ENCODE data around the gene LRRC10B.

LRRC10B gene

DNA sequence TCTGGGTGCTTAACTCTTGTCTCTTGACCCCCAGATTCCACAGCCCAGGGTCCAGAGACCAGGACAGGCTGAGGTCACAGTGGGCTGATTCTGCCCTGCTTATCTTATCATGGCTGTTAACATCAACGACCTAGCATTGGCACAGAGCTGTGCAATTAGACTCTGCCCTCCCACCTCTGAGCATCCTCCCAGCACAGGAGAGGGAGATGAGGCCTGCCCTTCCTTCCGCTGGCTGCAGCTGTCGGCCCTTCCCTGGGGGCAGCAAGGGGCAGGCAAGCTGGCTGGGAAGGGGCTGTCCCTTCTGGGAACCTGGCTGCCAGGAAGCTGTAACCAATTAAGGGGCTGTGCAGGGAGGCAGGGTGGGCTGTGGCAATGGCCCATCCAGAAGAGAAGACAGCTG is 22.5 kb downstream of the LRRC10B start:
- no peak for DNase-seq (ENCODE audit: low read depth in 2 of 2)

DNA sequence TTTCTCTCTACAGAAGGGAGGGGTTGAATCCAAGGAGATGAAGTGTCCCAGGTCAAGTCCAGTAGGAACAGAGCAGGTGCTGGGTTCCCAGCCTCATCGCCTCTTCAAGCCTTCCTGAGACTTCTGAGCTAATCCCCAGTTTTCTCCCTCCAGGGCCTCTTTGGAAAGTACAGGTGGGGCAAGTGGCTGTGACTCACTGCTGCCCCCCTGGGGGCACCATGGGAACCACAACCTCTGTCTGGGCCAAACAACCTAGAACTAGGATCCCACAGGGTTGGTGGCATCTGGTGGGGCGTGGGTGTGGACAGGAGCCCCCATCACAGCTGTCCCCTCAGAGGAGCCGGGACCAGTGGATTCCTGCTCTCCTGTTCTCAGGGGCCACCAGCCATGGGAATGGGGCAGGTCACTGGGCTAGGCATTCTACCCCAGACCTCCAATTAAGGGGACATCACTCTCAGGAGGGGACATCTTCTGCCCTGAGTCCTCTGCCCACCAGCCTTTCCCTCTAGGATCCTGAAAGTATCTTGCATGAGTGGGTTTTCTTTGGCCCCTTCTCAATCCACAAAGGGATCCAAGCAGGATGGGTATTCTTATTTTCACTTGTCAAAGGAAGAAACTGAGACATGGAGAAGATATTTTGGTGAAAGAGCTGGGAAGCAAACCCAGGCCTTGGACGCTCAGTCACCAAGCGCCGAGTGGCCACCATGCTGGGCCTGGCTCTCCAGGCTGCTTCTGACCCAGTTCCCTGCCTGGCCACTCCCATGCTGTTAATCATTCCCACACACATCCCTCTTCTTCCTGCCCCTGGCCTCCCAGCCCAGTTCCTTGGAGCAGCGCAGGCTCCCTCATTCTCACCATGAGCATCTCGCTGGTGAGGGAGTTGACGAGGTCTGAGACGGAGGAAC is 23.8 kb downstream of the LRRC10B start:
- DNase-seq (ENCODE audit: low read depth in 2 of 2) = peak in 1 of 2 donors; percentile 25

DNA sequence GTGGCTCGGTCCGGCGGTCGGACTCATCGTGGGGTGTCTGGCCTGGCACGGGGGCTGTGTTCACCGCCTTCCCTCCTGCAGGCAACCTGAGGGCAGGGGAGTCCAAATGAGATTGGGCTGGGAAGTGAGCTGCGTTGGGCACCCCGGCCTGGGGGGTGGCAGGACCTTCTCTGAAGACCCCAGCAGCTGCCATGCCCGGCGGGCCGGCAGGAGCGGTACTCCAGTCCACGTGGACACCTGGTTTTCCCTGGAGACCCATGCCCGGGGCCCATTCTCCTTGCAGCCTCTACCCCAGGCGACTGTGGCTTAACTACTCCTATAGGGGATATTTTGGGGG is 24.5 kb downstream of the LRRC10B start:
- no peak for DNase-seq (ENCODE audit: low read depth in 2 of 2)

DNA sequence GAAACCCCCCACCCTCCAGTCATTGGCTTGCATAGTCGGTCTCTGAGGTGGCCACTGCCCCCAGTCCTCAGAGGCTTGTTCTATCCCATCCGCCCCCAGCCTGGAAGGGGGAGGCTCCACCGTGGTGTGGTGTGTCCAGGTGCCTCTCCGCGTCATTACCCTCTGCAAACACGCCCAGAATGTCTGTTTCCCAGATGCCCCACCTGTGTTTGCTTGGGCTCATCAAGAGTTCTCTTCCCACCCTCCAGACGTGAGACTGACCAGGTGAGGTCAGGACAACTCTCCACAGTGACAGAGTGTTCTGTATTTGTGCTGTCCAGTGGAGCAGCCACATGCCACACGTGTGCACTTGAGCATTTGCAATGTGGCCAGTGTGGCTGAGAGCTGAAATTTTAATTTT is 24.9 kb downstream of the LRRC10B start:
- no peak for DNase-seq (ENCODE audit: low read depth in 2 of 2)

DNA sequence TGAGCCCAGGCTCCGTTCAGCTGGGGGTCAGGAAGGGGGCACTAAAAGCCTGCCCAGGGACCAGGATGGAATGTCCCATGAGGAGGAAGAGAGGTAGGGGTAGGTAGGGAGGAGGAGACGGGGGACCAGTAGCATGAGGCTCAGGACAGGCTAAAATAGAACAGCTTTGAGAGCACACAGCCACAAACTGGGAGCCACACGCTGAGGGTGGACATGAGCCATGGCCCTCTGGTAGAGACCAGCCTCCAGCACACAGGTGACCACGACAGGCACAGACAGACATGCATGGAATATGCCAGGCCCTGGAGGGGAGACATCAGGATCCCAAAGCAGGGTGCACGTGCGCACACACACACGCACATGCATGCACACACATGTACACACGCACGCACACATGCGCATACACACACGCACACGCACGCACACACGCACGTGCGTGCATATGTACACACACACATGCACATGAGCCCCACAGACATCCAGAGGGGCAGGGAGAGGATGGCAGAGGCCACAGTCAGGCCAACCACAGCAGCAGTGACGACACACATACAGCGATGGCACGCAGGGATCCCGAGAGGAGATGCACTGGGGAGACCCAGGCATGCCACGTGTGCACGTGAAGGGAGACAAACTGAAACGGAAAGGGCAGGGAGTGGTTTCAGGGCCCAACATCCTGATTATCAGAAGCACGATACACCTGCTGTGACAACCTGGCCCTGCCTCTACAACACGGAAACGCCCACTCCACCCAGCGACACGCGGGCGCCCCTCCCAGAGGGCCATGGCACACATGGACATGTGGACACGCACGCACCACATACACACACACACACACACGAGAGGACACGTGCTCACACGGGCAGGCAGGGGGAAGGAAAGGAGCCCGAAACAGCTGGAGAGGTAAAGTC is 25.7 kb downstream of the LRRC10B start:
- DNase-seq (ENCODE audit: low read depth in 2 of 2) = no peak

DNA sequence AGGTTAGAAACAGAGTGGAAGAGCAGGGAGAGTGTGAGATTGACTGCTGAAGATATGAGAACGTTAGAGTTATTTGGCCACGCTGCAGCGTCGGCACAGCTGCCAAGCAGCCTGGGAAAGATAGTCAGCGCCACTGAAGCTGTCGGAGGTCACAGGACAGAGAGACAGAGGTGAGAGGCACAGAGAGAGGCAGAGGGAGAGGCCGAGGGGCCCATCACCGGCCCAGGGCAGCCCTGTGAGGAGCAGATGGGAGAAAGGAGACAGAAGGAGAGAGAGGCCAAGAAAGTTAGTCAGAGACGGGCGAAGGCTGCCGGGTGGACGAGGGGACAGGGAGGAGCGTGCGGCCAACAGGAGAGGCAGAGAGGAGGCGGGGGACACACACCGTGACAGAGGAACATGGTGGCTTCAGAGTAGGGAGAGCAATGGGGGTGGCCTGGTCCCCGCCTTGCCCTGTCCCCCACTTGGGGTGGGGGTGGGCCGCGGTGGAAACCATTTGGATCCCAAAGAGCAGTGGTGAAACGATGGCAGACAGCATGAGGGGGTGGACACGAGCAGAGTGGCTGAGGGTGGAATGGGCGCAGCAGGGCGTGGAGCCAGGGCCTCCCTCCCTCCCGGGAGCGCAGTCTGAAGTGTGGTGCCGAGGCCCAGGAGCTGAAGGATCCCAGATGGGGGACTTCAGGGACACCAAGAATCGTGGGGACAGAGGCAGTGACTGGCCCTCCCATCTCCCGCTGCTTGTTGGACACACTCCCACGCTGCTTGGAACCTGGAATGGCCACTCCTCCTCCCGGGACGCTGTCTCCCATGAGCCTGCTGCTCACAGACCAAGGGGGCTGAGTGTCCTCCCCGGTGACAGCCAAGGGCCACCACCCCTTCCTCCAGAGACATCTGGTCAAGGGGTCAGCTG is 26.6 kb downstream of the LRRC10B start:
- DNase-seq (ENCODE audit: low read depth in 2 of 2) = no peak

DNA sequence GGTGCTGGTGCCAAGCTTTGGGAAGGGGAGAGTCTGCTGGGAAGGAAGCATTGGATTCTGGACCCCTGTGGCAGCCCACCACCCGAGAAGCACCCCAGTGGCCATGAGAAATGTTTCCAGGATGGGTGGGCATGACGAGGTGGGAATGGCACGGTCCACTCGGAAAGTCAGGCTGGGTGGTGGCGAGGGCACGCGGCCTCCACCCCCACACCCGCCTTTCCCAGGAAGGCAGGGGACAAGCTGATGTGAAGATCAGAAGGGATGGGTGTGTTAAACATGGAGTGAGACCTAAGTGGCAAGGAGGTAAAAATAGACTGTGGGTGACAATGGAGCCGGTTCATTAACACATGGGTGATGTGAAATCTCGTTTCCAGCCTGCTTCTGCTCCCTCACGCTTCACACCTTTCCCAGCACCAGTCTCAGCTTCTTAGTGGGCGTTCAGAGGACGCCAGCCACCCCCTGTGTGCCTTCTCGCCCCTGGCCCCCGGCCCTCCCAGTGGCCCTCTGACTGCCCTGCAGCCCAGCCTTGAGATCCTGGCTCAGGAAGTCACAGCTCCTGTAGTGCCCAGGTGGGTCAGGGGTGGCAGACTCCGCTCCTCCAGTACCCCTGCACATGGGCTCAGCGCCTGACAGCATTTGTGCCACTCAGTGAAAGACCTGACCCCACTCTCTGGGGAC is 27.6 kb downstream of the LRRC10B start:
- no peak for DNase-seq (ENCODE audit: low read depth in 2 of 2)

DNA sequence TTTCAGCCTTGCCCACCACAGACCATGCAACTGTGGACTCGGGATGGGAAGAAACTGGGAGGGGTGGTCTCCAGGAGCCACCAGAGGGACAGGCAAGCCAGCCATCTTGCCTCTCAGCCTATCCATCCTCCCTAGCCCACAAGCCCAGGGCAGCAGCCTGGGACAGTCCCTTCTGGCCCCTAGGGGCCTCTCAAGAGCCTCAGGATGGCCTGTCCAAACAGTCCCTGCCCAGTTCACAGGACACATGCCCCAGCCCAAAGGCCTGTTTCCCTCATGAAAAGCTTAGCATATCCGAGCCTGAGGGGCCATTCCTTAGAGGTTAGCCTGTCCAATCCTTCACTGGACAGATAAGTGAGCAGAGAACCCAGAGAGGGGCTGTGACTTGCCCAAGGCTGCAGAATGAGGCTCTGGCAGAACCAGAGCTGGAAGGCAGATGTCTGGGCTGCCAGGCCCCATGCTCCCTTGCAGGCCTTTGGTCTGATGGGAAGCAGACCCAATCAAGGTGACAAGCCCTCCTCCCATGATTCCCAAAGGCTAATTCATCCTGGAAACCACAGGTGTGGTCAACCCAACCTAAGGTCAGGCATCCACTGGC is 28.2 kb downstream of the LRRC10B start:
- no peak for DNase-seq (ENCODE audit: low read depth in 2 of 2)

DNA sequence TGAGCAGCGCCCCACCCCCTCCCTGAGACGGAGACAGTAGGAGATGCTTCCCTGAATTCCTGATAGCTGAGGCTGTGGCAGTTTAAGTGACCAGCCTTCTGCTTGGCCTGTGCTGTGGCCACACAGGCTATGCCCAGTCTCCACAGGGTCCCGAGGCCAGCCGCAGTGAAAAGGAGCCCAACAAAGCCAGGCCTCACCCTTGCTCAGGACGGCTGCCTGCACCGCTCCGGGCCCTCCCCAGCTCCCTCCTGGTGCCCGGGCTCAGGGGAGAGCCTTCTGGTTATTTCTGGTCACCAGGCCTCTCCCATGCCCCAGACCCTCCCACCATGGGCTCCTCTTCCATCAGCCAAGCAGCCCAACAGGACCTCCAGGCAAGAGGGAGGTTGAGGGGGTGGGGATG is 28.8 kb downstream of the LRRC10B start:
- DNase-seq (ENCODE audit: low read depth in 2 of 2) = no peak

DNA sequence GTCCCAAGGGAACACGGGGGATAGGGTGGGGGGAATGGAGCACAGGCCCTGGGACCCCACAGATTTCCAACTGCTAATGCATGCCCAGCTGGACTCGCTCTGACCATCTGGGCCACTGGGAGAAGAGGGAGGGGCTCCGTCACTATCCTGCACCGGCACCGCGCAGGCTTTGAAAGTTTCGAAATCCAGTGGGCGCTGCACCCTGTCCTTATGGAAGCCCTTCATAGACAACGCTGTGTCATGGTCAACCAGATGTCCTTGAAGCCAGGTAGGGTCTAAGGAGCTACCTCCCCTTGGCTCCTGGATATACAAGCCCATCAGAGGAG is 30.1 kb downstream of the LRRC10B start:
- no peak for DNase-seq (ENCODE audit: low read depth in 2 of 2)

DNA sequence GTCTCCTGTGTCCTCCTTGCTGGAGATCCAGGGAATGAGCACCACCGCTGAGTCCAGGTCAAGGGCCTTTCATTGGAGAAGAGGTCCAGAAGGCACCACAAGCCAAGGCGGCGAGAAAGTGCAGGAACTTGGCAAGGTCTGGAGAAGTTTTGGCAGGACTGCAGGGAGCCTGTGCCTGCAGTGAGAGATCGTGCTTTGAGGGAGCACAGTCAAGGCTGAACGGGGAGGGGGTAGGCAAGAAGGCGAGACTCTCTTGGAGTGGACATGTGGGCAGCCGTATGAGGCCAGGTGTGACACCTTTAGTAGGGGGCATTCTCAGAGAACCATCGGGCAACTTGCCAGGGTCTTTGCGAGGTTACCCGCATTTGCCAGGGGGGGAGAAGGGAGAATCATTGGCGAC is 30.5 kb downstream of the LRRC10B start:
- DNase-seq (ENCODE audit: low read depth in 2 of 2) = no peak

DNA sequence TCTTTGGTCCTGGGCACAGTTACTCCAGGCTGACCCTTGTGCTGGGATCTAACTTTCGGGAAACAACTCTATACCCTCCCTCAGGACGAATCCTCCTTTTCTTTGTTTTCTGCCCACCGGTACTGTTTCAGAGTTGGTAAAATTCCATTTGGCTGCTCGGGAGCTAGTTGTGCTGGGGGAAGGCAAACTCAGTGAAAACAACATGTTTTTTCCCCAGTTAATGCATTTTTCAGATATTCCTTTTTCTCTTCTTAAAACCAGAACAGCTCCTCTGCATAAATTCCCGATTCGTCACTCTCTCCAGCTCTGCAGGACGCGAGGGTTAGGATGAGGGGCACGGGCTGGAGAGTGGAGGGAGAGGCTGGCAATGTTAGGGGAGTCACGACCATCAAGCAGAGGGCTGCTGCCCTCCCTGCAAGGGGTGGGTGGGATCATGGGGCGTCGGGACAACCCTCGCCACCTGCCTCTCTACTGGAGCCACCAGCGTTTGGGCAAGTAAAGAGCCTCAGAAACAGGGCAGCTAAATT is 31.3 kb downstream of the LRRC10B start:
- no peak for DNase-seq (ENCODE audit: low read depth in 2 of 2)

DNA sequence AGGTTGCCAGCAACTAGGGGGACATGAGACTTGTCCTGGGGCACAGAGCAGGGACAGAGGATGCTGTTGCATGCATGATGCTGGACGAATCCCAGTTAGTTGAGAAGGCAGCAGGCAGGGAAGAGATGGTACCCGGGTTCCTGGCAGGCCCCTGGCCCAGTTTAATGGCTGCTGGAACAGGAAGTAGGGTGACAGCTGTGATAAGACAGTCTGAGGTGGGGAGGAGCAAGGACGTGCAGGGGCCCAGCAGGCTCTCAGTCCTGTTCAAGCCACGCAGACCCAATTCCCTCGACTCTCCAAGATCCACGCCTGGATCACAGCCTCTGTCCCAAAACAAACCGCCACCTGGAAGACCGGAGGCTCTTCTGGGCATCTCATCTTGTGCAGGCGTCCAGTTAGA is 32.0 kb downstream of the LRRC10B start:
- no peak for DNase-seq (ENCODE audit: low read depth in 2 of 2)

DNA sequence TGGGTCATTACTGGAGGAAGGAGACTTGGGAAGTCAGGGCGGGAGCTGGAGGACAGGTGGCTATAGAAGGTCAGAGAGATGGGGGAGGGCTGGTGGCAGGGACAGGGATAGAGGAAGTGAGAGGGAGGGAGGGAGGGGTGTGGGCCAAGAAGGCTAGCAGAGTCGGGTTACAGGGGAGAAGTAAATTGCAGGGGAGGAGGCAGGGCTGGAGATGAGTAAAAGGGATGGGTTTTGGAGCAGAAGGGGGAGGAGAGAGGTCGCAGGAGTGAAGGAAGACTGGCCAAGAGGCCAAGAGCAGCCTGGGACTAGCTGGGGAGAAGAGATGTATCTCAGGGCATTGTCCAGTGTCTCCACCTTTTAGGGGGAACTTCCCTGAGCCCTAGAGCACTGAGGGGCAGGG is 33.0 kb downstream of the LRRC10B start:
- no peak for DNase-seq (ENCODE audit: low read depth in 2 of 2)

DNA sequence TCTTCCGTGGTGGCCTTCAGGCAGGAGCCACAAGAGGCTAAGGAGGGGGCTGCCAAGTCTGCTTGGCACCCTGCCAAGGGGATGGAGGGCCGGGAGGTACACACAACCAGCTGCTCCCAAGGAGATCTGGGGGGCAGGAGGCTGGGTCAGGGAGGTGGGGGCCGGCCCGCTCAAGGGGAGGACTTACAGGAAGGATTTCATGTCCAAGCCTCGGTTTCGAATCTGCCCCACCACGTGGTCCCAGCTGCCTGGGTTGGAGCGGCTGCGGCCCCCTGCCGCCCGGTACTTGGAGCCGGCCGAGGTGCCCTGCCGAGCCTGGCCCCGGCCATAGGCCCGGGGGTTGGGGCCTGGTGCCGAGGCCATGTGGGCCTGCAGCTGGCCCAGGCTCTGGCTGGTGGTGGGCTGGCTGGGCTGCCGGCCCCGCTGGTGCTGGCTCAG is 33.5 kb downstream of the LRRC10B start:
- DNase-seq (ENCODE audit: low read depth in 2 of 2) = no peak

DNA sequence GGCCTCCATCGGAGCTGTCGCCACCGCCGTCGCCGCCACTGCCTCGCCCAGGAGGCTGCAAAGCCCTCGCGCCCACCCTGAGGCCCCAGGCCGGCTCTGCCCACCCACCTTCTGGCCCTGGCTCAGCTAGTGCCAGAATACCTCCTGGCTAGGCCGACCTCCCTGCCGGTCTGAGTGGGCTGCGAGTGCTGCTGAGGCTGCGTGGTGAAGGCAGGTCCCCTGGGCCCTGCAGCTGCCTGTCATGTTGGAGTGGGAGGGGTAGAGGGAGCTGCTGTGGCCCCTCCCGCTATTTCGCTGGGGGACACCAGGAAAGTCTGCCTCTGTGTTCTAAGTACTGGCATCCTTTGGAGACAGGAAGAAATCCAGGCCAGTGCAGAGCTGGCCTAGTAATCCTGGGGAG is 34.2 kb downstream of the LRRC10B start:
- no peak for DNase-seq (ENCODE audit: low read depth in 2 of 2)

DNA sequence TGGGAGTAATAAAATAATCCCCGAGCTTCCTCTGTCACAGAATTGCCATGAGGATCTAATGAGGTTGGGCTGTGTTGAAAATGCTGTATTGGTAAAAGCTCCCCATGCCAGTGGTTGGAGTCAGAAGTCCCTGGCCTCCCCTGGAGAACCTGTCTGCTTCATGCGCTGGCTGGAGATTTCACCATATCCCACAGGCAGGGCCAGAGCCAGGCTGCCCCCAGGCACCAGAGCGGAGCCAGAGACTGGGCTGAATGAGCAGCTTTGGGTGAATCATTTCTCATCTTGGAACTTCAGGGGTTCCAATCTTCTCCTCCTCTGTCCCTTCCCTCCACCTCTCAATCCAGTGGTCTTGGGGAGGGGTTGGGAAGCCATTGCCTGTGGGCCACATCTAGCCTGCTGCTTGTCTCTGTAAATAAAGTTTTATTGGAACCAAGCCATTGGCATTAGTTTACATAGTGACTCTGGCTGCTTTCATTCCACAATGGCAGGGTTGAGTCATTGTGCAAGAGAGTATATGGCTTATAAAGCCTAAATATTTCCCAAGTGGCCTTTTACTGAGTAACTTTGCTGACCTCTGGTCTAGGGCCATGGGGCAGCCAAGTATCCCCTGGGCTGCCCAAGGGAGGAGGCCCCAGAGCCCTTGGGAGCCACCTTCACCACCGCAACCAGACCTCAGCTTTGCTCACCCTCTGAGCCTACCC is 35.2 kb downstream of the LRRC10B start:
- DNase-seq (ENCODE audit: low read depth in 2 of 2) = no peak

DNA sequence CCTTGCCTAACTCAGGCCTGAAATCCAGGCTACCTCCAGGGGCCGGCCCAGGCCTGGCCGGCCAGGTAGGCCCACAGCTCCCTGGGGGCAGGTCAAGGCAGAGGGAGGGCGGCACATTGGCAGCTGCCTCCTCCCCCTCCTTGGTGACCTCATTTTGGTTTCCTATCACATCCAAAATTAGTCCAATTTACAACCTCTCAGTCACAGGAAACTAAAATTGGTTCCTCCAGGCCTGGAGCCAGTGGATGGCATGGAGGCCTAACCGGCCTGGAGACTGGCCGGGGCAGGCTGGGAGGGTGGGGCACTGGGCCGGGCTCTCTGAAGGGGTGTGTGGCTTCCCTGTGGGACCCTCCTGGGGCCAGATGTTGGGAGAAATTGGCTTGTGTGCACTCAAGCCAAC is 35.9 kb downstream of the LRRC10B start:
- no peak for DNase-seq (ENCODE audit: low read depth in 2 of 2)

DNA sequence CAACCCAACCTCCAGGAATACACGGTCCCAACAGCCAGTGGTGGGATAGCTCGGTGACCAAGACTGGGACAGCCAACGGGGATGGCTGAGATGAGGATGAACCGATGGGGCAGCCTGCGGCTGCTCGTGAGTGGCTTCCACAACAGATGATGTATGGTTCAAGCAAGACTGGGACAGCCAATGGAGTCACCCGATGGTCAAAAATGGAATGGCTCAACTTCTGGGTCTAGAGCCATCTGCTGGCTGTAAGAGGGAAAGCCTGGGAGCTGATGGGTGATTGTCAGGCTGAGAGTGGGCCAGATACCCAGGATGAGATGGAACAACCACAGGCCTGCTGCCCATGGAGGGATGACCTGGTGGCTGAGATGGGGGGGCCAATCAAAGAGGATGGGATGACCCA is 36.8 kb downstream of the LRRC10B start:
- DNase-seq (ENCODE audit: low read depth in 2 of 2) = no peak

DNA sequence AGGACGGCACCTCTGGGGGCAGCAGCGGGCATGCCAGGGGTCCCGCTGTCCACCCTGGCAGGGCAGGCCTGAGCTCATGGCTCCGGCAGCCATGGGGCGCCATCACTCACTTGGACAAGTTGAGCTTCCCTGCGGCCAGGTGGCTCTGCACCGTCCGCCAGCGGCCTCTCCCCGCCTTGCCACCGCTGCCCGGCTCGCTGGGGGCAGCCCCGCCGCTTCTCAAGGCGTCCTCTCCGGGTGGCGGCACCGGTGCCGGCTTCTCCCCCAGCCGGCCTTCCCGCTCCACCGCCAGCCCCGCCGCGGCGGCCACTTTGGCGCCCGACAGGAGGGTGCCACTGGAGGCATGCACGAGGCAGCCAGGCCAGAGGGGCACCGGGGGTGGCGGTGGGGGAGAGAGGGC is 37.4 kb downstream of the LRRC10B start:
- DNase-seq (ENCODE audit: low read depth in 2 of 2) = no peak
